ENCODE data around the gene CDK6.

DNA sequence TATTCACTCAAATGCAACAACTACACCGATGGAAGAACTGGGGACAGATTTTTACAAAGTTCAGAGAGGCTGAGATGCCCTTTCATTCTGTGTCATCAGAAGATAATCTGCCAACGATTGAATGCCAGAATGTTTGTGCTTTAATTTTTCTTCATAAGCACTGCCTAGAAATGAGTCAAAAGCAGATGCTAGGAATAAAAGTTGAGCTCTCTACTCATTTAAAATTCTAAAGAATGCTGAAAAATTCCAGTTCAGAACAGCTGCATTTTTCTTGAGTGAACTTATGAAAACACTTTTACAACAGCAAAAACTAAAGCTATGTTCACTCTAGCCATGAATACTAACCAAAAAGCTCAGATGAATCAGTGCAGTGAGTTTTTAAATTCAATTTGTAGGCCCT, 223.9 kb downstream of the CDK6 start:
- TF ChIP-seq, protein P1, sequence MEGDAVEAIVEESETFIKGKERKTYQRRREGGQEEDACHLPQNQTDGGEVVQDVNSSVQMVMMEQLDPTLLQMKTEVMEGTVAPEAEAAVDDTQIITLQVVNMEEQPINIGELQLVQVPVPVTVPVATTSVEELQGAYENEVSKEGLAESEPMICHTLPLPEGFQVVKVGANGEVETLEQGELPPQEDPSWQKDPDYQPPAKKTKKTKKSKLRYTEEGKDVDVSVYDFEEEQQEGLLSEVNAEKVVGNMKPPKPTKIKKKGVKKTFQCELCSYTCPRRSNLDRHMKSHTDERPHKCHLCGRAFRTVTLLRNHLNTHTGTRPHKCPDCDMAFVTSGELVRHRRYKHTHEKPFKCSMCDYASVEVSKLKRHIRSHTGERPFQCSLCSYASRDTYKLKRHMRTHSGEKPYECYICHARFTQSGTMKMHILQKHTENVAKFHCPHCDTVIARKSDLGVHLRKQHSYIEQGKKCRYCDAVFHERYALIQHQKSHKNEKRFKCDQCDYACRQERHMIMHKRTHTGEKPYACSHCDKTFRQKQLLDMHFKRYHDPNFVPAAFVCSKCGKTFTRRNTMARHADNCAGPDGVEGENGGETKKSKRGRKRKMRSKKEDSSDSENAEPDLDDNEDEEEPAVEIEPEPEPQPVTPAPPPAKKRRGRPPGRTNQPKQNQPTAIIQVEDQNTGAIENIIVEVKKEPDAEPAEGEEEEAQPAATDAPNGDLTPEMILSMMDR (IDR thresholded peaks at IDR 0.05) = no peak
- no peak for TF ChIP-seq POLR2AphosphoS5 (IDR thresholded peaks at IDR 0.05)
